Stimulated activated naive CD8-positive, alpha-beta T cell treated with anti-CD3 and anti-CD28 coated beads, Interleukin-15, amount 100 ng/mL, for 72 hours (primary cell): ENCODE results near the gene PTPRH.

Source experiments
- ATAC-seq: fragments of 150-1000 bp; cut with Tn5 transposase; 2 replicates; pipeline ENCODE4 v1.10.0; 2021; ENCODE audit warnings: mild to moderate bottlenecking, moderate library complexity
- DNase-seq, 2 donors: peaks; one replicate each; pipeline ENCODE4 v3.0.0; 2021 to 2022
- H3K27ac Mint-ChIP-seq, 2 donors: one replicate each; pipeline ENCODE4 v1.8.0; 2022; ENCODE audit warnings: mild to moderate bottlenecking in 2 of 2, mixed read lengths in 2 of 2, moderate library complexity in 2 of 2
- H3K27me3 Mint-ChIP-seq: one replicate; pipeline ENCODE4 v1.8.0; 2022; ENCODE audit warnings: mixed read lengths
- H3K4me1 Mint-ChIP-seq: one replicate; pipeline ENCODE4 v1.8.0; 2022; ENCODE audit warnings: mild to moderate bottlenecking, mixed read lengths
- H3K4me3 Mint-ChIP-seq, 2 donors: one replicate each; pipeline ENCODE4 v1.8.0; 2022; ENCODE audit warnings: mild to moderate bottlenecking in 2 of 2, mixed read lengths in 2 of 2, moderate library complexity in 1 of 2
- H3K9me3 Mint-ChIP-seq, 2 donors: one replicate each; pipeline ENCODE4 v1.8.0; 2022; ENCODE audit warnings: mixed read lengths in 2 of 2

The PTPRH gene, protein sequence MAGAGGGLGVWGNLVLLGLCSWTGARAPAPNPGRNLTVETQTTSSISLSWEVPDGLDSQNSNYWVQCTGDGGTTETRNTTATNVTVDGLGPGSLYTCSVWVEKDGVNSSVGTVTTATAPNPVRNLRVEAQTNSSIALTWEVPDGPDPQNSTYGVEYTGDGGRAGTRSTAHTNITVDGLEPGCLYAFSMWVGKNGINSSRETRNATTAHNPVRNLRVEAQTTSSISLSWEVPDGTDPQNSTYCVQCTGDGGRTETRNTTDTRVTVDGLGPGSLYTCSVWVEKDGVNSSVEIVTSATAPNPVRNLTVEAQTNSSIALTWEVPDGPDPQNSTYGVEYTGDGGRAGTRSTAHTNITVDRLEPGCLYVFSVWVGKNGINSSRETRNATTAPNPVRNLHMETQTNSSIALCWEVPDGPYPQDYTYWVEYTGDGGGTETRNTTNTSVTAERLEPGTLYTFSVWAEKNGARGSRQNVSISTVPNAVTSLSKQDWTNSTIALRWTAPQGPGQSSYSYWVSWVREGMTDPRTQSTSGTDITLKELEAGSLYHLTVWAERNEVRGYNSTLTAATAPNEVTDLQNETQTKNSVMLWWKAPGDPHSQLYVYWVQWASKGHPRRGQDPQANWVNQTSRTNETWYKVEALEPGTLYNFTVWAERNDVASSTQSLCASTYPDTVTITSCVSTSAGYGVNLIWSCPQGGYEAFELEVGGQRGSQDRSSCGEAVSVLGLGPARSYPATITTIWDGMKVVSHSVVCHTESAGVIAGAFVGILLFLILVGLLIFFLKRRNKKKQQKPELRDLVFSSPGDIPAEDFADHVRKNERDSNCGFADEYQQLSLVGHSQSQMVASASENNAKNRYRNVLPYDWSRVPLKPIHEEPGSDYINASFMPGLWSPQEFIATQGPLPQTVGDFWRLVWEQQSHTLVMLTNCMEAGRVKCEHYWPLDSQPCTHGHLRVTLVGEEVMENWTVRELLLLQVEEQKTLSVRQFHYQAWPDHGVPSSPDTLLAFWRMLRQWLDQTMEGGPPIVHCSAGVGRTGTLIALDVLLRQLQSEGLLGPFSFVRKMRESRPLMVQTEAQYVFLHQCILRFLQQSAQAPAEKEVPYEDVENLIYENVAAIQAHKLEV

DNA sequence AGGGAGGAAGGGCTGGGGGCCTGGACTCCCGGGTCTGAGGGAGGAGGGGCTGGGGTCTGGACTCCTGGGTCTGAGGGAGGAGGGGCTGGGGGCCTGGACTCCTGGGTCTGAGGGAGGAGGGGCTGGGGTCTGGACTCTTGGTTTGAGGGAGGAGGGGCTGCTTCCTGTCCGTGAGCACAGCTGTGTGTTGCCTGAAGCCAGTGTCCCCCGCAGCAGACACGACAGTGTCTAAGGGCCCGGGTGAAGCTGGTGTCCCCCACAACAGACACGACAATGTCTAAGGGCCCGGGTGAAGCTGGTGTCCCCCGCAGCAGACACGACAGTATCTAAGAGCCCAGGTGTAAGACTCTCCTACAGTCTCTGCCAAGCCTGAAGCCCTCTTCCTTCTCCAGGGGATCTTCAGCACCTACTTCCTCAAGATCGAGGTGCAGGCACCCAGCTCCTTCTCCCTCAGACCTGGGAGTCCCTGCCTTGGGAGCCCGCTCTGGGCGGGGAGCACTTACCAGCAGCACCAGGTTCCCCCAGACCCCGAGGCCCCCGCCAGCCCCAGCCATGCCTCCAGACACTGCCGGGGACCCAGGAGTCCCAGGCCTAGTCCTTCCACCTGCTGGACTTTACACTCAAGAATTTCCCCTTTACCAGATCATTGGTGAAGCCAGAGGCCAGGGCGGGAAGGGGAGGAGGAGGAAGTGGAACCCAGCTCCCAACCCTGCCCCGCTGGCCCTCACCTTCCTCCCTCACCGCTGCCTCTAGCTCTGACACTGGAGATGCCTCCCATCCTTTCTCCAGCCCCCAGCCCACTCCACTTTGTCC lies at the start of gene PTPRH:
PTPRH (minus strand) TSS at position 622 of the 813 bp plus-strand sequence; CDS start at position 554, 68 bp downstream.
- H3K9me3 Mint-ChIP-seq, result peaks cover 16 to 18% of the 10 kb centered on the region in 2 donors
- H3K27ac Mint-ChIP-seq, result no peak within 1 kb of the TSS
- DNase-seq, result no peak
- ATAC-seq, result no peak
- no peak within 1 kb of the TSS for H3K4me3 Mint-ChIP-seq
- peaks cover 70% of the 10 kb centered on the region for H3K27me3 Mint-ChIP-seq
- peaks cover 8% of the 10 kb centered on the region for H3K4me1 Mint-ChIP-seq

DNA sequence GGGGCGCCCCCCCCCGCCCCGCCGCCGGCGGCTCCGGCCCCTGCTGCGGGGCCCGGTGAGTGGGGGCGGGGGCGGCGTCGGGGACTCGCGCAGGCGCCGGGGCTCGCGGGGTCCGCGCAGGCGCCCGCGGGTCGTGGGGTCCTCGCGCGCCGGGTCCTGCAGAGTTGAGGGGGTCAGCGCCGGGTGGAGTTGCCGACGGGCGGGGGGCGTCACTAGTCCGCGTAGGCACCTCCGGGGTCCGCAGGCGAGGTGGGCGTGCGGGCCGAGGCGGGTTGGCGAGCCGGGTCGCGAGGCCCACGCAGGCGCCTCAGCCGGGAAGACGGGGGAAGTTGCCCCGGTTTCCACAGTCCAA lies 49.2 kb upstream of the PTPRH start:
- Mint-ChIP-seq H3K27me3 (no peaks in the 10 kb centered on the region), H3K9me3 (no peaks in the 10 kb centered on the region), H3K4me1 (peaks cover 43% of the 10 kb centered on the region), H3K27ac (peak overlapping the region in 1 of 2 donors; percentile 99), H3K4me3 (peak overlapping the region; percentile 92 to 97)
- ATAC-seq (peak; percentile 5), DNase-seq (no peak)

DNA sequence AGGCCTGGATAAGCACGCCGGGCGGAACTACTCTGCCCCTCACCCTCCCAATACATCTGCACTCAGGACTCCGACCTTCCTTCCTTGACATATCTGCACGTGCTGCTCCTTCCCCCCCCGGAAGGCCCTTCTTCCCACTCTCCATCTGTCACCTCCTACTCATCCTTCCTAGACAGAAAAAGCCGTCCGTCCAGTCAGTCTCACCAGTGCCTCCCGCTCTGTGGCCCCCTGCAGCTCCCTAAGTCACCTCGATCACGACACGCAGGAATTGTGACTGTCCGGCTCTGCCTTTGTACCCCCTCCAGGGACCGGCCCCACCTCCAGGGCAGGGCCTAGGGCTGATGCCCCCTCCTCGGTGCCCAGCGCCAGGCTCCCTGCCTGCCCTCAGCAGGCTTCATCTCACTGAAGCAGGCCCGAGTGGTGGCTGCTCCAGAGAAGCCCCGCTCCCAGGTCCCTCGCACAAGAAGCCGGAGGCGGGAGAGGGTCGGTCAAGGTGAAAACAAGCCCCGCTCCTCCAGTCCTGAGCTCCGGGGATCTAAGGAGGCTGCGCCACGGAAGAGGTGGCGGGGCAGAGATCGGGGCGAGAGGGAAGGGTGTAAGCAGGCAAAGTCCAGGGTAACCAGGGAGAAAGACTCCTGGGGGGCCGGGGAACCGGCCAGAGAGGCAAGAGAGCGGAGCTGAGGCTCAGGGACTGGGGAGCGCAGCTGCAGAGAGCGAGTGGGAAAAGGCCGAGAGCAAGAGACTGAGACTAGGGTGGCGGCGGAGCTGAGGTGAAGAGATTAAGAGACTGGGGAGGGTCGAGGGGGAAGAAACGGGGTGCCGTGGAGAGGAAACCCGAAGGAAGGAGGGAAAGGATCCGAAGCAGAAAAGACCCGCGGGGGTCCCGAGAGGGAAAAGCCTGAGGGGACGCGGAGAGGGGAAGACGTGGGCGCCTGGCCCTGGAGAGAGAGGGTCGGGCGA lies 48.4 kb upstream of the PTPRH start:
- DNase-seq, result peak; percentile 35 to 43

DNA sequence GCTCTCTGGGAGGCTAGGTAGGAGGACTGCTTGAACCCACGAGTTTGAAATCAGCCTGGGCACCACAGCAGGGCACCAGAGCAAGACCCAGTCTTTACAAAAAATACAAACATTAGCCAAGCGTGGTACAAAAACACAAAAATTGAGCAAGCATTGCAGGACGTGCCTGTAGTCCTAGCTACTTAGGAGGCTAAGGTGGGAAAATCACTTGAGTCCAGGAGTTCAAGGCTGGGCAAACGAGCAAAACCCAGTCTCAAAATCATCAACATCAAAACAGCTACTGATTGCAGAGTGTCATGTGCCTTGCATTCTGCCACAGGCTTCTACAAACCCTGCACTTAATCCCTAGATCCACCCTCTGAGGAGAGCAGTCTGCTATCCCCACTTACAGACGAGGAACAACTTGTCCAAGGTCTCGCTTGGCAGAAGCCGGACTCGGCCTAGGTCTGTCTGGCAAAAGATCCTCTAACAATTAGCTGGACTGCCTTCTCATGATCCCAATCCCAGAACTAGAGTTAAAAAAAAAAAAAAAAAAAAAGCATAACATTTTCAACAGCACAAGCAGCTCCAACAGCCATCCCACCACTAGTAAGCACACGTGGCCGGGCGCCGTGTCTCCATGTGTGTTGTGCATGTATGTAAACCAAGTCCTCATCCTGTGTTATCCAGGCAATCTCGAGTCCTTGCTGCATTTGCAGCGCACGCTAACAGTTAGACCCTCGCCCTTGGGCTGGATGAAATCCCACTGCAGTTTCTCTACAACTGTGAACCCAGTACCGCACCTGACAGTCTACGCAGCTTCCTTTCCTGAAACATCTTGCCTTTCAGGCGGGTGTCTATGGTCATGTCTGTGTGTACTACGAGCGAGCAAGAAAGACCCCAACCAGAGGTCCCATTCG lies 47.5 kb upstream of the PTPRH start:
- Mint-ChIP-seq H3K27me3 (no peaks in the 10 kb centered on the region), H3K4me1 (peaks cover 59% of the 10 kb centered on the region), H3K4me3 (peak overlapping the region; percentile 97 to 99), H3K27ac (peak overlapping the region; percentile 98 to 99), H3K9me3 (no peaks in the 10 kb centered on the region)
- DNase-seq, result no peak
- ATAC-seq, result no peak

More for the DNA sequence above, 48.4 kb upstream of the PTPRH start:
- Mint-ChIP-seq H3K9me3 (no peaks in the 10 kb centered on the region), H3K27me3 (no peaks in the 10 kb centered on the region), H3K4me1 (peaks cover 50% of the 10 kb centered on the region), H3K4me3 (peak overlapping the region; percentile 97 to 99), H3K27ac (peak overlapping the region; percentile 97 to 98)
- no peak for ATAC-seq

DNA sequence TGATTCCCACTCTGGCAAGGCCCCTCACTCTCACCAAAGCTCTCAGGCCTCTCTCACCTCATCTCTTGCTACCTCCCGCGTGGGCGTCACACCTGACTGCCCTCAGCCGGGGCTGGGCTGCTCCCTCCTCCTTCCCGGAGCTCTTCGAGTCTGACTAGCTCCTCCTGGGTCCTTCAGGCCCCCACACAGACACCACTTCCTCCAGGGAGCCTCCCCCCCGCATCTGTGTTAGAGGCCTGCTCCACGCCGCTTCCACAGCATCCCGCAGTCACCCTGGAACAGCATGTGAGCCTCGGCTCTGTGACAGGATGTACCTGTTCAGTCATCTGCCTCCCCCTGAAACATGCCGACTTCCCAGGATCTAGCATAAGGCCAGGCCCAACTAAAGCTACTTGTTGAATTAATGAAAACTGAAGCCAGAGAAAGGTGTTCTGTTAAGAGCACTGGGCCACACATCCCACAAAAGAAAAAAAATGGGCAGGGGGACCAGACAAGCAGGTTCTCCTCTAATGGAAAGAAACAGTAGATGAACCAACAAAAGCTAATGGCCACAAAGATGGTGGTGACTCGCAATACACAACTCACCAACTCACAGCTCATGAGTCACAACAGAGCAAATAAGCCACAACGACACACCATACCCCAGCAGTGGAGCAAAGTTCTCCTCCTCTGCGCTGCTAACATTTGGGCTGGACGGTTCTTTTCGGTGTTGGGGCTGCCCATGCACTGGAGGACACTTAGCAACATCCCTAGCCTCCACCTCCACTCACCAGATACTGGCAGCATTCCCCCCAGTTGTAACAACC lies 46.5 kb upstream of the PTPRH start:
- peaks cover 69% of the 10 kb centered on the region for H3K4me1 Mint-ChIP-seq

DNA sequence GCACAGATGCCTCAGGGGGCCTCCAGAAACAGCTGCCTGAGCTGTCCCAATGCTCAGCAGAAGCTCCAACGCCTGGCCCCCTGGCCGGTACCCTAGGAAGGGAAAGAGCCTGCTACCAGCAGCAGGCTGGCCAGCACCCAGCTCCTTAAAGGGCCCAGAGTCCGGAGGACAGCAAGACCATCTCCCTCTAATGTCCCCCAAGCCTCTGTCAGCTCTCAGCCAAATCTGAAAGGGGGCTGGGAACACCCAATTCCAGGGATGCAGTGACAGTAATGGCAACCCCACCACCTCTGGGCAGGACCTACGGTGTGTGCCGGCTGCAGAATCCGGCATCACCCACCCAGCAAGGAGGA lies 45.3 kb upstream of the PTPRH start:
- no peaks in the 10 kb centered on the region for H3K9me3 Mint-ChIP-seq
- ATAC-seq (no peak), DNase-seq (no peak)
- H3K4me1 Mint-ChIP-seq, result peaks cover 71% of the 10 kb centered on the region
- no peaks in the 10 kb centered on the region for H3K27me3 Mint-ChIP-seq
- peak overlapping the region; percentile 98 to 99 for H3K27ac Mint-ChIP-seq
- peak overlapping the region; percentile 97 to 99 for H3K4me3 Mint-ChIP-seq

More for the DNA sequence above, 46.5 kb upstream of the PTPRH start:
- Mint-ChIP-seq H3K27me3 (no peaks in the 10 kb centered on the region), H3K27ac (peak overlapping the region; percentile 98 to 99), H3K4me3 (peak overlapping the region; percentile 97 to 99), H3K9me3 (no peaks in the 10 kb centered on the region)
- ATAC-seq (peak; percentile 24), DNase-seq (peak; percentile 20 to 74)

DNA sequence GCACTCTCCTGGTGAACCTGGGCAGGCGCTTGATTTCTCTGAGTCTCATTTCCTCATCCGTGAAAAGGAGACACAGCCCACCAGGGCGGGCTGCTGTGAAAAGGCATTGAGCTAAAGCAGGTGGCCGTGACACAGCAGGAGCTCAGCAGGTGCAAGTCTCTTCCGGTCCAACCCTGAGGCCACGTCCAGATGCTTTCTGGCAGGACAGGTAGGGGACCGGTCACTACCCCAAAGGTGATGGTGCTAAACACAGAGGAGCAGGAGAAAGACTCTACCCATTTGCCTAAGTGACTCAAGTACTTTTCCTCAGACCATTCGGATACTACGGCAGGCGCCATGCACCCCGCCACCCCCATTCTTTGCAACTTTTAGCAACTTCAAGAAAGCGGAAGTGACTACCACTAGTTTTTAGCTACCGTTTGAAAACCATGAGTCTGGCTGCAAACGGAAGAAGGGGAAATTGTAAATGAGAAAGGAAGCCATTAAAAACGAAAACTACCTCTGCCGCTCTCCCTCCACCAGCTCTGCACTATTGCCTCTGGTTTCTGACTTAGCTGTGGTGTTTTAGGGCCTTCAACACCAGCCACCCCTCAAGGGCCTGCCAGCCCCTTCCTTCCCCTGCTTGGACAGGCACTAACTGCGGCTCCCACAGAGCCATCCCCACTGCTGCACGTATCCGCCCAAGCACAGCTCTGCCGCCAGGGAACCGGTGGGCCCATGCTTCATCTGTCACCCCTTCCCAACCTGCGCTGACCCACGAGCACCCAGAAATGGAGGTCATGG lies 44.7 kb upstream of the PTPRH start:
- no peaks in the 10 kb centered on the region for H3K9me3 Mint-ChIP-seq
- peak; percentile 44 for ATAC-seq
- peak overlapping the region; percentile 98 to 99 for H3K27ac Mint-ChIP-seq
- peaks cover 72% of the 10 kb centered on the region for H3K4me1 Mint-ChIP-seq
- H3K27me3 Mint-ChIP-seq, result no peaks in the 10 kb centered on the region
- DNase-seq, result peak; percentile 58 to 68
- H3K4me3 Mint-ChIP-seq, result peak overlapping the region; percentile 97 to 99

DNA sequence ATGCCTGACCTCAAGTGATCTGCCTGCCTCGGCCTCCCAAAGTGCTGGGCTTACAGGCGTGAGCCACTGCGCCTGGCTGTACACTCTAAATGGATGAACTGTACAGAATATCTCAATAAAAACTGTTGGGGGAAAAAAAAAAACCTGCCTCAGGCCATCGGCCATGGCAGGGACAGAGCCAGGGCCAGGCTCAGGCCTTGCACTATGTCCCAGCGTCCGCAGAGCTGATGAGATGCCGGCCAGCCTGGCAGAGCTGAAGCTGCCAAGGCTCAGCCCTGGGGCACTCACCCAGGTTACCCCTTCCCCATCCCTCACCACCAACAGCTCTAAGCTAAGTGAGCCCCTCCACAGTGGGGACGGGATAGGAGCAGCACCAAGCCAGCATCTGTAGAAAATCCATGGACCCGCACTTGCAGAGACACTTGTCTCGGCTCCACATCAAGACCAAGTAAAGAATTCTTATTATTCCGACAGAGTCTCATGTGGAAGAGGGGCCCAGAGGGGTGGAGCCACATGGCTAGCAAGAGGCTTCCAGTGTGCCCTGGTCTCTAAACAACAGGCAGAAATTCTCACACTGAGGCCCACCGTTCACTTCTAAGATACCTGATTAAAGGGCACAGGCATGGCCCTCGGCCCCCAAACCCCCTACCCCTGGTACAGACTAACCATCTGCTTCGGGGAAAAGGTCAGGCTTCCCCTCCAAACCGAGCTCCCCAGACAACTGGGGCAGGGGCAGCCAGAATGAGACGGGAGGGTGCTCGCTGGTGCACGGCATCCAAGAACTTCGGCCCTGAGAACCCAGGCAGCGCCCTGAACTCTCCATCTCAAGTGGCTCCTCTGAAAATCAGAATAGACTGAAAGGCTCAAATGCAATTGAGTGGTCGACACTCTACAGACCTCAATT lies 43.7 kb upstream of the PTPRH start:
- peak overlapping the region; percentile 97 to 99 for H3K4me3 Mint-ChIP-seq
- peaks cover 82% of the 10 kb centered on the region for H3K4me1 Mint-ChIP-seq
- no peaks in the 10 kb centered on the region for H3K9me3 Mint-ChIP-seq

DNA sequence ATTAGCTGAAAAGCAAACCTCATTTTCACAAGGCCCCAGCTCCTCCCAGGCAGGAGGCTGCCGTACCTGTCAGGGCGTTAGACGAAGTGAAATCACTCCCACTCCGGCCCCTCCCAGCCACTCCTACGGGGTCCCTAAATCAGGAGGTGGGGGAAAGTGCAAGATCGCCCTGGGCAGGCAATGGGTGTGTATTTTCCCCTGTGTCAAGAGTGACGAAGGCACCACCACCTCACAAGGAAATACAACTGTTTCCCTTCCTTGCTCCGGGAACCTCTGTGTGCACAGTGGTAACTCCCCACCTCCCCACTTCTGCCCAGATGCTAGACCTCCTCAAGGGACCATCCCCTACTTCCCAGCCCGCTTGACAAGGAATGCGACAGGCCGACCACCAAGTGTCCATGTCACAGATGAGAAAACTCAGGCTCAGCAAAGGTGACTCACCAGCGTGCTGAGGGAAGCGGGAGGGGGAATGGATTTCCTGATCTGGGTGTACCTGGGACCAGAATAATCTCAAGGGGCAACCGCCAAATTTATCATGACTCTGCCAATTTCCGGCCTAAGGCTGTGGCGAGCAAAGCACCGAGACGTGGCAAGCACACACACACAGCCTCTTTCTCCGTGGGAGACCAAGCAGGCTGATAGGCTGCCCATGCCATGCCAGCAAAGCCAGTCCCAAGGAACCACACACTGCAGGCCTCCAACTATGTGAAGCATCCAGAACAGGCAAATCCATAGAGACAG lies 42.2 kb upstream of the PTPRH start:
- Mint-ChIP-seq H3K27me3 (no peaks in the 10 kb centered on the region), H3K4me3 (peak overlapping the region; percentile 88 to 99), H3K4me1 (peaks cover 75% of the 10 kb centered on the region), H3K27ac (peak overlapping the region; percentile 65 to 96), H3K9me3 (no peaks in the 10 kb centered on the region)
- DNase-seq (peak in 1 of 2 donors; percentile 57), ATAC-seq (peak; percentile 56)

More for the DNA sequence above, 43.7 kb upstream of the PTPRH start:
- Mint-ChIP-seq H3K27me3 (no peaks in the 10 kb centered on the region), H3K27ac (peak overlapping the region; percentile 98 to 99)
- ATAC-seq (no peak), DNase-seq (no peak)

DNA sequence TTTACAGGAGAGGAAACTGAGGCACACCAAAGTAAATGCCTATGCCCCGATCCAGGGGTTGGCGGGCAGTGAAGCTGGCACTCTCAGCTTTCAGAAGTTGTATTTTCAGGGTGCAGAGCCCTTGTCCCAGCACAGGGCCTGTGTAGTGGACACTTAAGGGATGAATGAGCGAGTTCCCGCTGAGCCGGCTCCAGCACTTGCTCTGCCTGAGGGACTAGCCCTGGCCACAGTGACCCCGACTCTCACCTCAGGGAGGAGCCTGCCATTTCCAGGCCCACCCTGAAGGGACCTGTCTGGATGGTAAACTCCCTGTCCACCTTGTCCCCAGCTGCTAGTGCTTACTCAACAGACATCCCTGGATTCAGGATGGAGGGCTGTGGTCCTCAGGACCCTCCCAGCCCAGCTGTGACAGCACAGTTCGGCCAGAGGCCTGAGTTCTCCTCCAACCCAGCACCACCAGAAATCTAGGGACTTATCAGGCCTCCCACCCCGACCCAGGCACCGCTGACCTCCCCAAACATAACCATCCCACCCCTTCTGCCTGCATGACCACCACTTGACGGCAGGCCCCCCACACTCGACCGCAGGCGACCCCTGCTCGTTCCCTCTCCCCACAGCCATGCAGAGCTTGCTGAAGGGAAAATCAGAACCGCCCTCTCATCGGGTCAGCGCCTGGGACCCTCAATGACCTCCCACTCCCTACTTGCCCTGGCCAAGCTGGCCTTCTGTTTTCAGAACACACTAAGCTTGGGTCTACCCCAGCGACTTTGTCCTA lies 41.1 kb upstream of the PTPRH start:
- no peak for ATAC-seq
- Mint-ChIP-seq H3K27me3 (no peaks in the 10 kb centered on the region), H3K4me1 (peaks cover 70% of the 10 kb centered on the region), H3K4me3 (peak overlapping the region; percentile 88 to 99), H3K27ac (peak overlapping the region; percentile 77 to 87), H3K9me3 (no peaks in the 10 kb centered on the region)
- DNase-seq, result no peak
